SK-N-MC (cell line): ENCODE results near the gene BMPR1A.
"Not testable (repeated sequence)": the region's sequence is repeated elsewhere in the genome, so short reads cannot be mapped to it uniquely, and the experiment has no call there.

Source experiments
- DNase-seq: peaks from one replicate; pipeline ENCODE4 v3.0.0-alpha.2; 2011; ENCODE audit warnings: low read depth, low spot score
- H3K27ac ChIP-seq: fragments of 200-600 bp; sonication (generic); 2 replicates; pipeline ENCODE4 v1.5.1; 2016; ENCODE audit warnings: mixed run types
- H3K36me3 ChIP-seq: fragments of 200-600 bp; sonication (generic); 2 replicates; pipeline ENCODE4 v1.6.1; 2017; ENCODE audit warnings: antibody characterized with exemption, low read length, mixed read lengths; ENCODE audit not compliant: insufficient read depth
- H3K4me3 ChIP-seq: fragments of 200-600 bp; sonication (generic); 2 replicates; pipeline ENCODE4 v1.5.1; 2016
- H3K9ac ChIP-seq: fragments of 200-600 bp; sonication (generic); 2 replicates; pipeline ENCODE4 v1.8.0; 2017; ENCODE audit warnings: mixed run types, mixed read lengths; ENCODE audit not compliant: insufficient read length
- H3K9me3 ChIP-seq: fragments of 200-600 bp; sonication (generic); 2 replicates; pipeline ENCODE4 v1.6.1; 2017; ENCODE audit warnings: low read depth, mild to moderate bottlenecking, antibody characterized with exemption, low read length, moderate library complexity, mixed read lengths
- EZH2 ChIP-seq: fragments of 200-600 bp; sonication (generic); IDR thresholded peaks from one replicate; pipeline ENCODE4 v1.6.1; 2017; ENCODE audit warnings: antibody characterized with exemption
- FOXP2 ChIP-seq: optimal IDR thresholded peaks from 2 replicates; pipeline ENCODE3; 2011; ENCODE audit warnings: mild to moderate bottlenecking, moderate library complexity; ENCODE audit not compliant: insufficient read depth; ENCODE audit errors: extremely low read length, control extremely low read depth
- POLR2AphosphoS5 ChIP-seq: IDR thresholded peaks from 2 replicates; pipeline ENCODE4 v1.6.1; 2012; ENCODE audit warnings: mild to moderate bottlenecking, low read depth, low read length, borderline replicate concordance

BMPR1A gene

DNA sequence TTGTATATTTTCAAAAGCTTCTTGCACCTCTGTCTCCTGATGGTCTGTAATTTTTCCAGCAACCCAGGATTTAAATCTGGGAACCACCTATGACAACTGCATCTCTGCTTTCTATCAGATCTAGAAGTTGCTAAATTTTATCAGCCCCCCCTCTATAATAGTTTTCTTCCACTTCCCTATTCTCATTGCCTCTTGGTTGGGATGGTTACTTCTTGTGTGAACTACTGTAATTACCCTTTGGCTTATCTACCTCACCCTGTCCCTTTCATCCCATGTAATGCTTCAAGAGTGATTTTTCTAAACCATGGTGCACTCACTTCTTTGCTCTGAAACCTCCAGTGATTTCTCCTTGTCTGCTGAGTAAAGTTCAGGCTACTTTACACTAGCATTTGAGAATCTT is 92.3 kb downstream of the BMPR1A start:
- DNase-seq, result no peak
- no peaks in the 10 kb centered on the region for H3K9me3 ChIP-seq
- H3K9ac ChIP-seq, result no peak overlapping the region
- TF ChIP-seq FOXP2 (no peak), POLR2AphosphoS5 (no peak), EZH2 (no peak)
- H3K27ac ChIP-seq, result no peak overlapping the region
- H3K4me3 ChIP-seq, result no peak overlapping the region
- H3K36me3 ChIP-seq, result no peaks in the 10 kb centered on the region

DNA sequence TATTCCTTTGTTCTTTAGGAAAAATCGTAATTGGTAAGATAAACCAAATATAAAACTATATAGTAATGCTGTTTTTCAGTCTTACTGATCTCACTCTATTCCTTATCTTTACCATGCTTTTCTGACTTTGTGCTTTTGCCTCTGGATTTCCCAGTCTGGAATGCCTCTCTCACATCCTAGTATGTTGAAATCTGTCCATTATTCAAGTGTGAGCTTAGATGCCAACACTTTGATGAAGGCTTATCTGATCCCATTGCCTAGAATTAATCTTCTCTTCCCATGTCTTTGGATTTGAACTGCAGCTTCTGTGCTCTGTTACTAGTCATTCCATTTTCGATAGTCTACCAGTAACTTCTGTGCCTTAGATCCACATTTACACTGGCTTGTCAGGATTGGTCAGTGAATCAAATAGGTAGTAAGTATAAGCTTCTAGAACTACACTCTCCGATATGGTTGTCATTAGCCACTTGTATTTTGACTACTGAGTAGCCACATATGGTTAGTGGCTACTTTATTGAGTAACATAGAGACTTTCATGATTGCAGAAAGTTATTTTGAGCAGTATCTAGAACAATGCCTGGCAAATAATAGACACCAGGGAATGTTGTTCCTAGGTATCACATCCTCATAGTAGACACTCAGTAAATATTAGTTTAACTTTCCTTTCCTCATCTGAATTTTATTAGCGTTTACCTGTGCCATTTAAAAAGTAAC is 92.9 kb downstream of the BMPR1A start:
- no peak for DNase-seq
- H3K4me3 ChIP-seq, result no peak overlapping the region
- no peak for TF ChIP-seq POLR2AphosphoS5
- TF ChIP-seq EZH2, result no peak
- TF ChIP-seq FOXP2, result no peak
- no peak overlapping the region for H3K27ac ChIP-seq
- no peaks in the 10 kb centered on the region for H3K36me3 ChIP-seq
- H3K9me3 ChIP-seq, result no peaks in the 10 kb centered on the region
- no peak overlapping the region for H3K9ac ChIP-seq

DNA sequence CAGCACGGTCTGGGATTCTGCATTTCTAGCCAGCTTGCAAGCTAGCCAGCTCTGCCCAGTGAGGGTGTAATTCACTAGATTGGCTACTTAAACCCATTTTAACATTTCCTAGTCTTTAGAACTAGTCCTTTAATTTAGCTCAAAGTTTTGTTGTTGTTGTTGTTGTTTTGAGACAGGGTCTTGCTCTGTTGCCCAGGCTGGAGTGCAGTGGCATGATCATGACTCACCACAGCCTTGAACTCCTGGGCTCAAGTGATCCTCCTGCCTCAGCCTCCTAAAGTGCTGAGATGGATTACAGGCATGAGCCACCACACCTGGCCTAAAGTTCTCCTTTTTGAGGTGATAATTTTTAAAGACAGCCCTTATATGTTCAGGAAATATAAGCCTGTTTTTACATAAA is 94.1 kb downstream of the BMPR1A start:
- Histone ChIP-seq H3K9ac (no peak overlapping the region), H3K27ac (peak overlapping the region; percentile 86; the same call in 1 of the 2 replicates), H3K9me3 (no peaks in the 10 kb centered on the region), H3K36me3 (no peaks in the 10 kb centered on the region), H3K4me3 (no peak overlapping the region)
- DNase-seq, result no peak
- TF ChIP-seq EZH2 (no peak), POLR2AphosphoS5 (no peak), FOXP2 (no peak)

DNA sequence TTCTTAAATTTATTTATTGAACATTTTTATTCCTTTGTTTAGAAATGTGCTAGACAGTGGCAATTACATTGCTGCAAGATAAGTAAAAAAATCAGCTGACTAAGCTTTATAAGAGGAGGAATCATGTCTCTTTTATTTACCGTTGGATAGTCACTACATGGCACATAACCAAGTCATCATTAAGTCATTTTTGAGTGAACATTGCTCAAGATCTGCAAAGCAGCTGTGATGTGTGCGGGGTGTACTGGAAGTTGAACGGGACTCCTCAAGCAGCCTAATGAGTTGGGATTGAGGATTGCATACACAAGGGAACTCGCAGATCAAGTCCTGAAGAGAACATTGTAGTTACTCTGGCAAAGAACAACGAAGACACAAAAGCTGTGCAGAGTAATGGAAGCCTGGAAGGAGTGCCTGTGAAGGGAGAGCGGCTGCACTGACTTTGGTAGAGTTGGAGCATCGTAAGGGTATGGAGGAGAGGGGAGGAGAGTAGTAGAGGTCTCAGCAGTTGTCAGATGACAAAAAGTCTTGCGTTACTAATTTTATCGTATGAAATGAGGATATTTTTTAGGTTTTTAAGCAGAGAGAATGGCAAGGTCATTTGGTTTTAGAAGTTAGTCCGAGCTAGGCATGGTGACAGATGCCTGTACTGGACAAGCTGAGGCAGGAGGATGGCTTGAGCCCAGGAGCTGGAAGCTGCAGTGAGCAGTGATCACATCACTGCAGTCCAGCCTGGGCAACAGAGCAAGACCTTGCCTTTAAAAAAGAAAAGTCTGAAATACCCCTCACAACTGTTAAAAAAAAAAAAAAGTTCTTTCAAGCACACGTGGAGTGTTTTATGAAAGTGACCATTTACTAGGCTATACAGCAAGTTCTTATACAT is 95.1 kb downstream of the BMPR1A start:
- peak; percentile 12 for TF ChIP-seq FOXP2
- no peak for TF ChIP-seq EZH2
- no peak for TF ChIP-seq POLR2AphosphoS5
- no peak overlapping the region for H3K9ac ChIP-seq
- H3K9me3 ChIP-seq, result no peaks in the 10 kb centered on the region
- H3K27ac ChIP-seq, result peak overlapping the region; percentile 86; the same call in 1 of the 2 replicates
- DNase-seq, result peak; percentile 37
- no peaks in the 10 kb centered on the region for H3K36me3 ChIP-seq
- H3K4me3 ChIP-seq, result peak overlapping the region; percentile 40

DNA sequence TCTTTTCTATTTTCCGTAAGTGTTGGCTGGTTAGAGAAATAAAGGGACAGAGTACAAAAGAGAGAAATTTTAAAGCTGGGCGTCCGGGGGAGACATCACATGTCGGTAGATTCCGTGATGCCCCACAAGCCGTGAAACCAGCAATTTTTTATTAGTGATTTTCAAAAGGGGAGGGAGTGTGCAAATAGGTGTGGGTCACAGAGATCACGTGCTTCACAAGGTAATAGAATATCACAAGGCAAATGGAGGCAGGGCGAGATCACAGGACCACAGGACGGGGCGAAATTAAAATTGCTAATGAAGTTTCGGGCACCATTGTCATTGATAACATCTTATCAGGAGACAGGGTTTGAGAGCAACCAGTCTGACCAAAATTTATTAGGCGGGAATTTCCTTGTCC is 97.2 kb downstream of the BMPR1A start:
- not testable (repeated sequence) for H3K36me3 ChIP-seq, H3K9ac ChIP-seq, H3K4me3 ChIP-seq, H3K27ac ChIP-seq, DNase-seq, H3K9me3 ChIP-seq

DNA sequence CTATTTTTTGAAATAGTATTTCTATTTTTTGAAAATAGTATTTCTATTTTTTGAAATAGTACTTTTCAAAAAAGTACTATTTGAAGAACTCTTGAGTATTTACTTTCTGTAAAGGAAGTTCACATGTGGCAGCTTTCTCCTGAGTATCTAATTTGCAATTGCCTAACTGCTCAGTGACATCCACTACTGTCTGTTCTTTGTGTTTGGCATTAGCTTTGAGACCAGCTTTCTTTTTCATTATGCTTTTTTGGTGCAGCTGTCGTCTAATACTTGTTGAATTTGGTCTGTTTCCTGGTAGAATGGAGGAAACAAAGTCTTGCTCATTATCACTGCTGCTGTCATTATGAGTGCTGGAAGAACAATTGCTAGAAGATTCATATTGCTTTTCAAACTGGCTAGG is 99.1 kb downstream of the BMPR1A start:
- no peak for TF ChIP-seq FOXP2
- TF ChIP-seq POLR2AphosphoS5, result no peak
- no peak for TF ChIP-seq EZH2
- Histone ChIP-seq H3K9me3 (no peaks in the 10 kb centered on the region), H3K27ac (no peak overlapping the region), H3K9ac (no peak overlapping the region), H3K4me3 (no peak overlapping the region), H3K36me3 (no peaks in the 10 kb centered on the region)
- DNase-seq, result no peak

DNA sequence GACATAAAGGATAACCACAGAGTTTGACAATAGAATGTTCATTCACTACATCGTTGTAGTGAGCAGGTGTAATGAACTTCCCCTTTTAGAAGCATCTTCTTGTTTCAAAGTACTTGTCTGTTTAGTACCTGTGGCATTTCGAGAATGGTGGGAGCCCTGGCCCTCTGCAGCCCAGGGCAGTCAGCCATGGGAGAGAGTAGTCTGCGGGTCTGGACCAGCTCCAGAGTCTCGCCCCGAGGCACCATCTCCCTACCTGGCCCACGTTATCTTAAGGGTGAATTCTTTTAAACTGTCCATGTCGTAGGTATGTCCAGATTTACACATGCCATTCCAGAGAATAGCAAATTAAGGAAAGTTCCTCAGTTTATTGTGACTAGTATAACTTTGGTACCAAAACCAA is 99.7 kb downstream of the BMPR1A start:
- Histone ChIP-seq H3K9ac (no peak overlapping the region), H3K36me3 (no peaks in the 10 kb centered on the region), H3K27ac (no peak overlapping the region), H3K9me3 (no peaks in the 10 kb centered on the region), H3K4me3 (no peak overlapping the region)
- no peak for DNase-seq
- TF ChIP-seq POLR2AphosphoS5, result no peak
- no peak for TF ChIP-seq FOXP2
- no peak for TF ChIP-seq EZH2

DNA sequence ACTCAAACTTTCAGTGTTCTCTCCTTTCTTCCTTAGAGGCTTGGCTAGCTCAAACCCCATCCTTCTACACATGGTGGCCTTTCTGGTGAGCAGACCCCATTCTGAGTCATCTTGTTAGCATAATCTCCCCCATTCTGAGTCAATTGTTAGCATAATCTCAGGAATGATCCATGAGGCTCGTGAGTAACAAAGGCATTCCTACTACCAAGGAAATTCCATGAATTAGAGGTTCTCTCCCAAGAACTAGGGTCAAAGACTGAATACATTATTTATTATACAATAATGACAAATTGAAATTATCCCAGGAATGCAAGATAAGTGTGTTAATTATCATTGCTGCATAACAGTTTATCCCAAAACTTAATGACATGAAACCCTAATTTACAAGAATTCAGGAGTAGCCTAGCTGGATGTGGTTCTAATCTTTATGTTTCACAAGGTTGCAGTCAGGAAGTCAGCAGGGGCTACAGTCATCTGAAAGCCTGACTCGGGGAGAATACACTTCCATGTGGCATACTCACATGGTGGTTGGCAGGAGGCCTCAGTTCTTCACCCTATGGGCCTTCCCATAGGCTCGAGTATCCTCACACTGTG is 100.8 kb downstream of the BMPR1A start:
- H3K9me3 ChIP-seq, result no peaks in the 10 kb centered on the region
- DNase-seq, result no peak
- TF ChIP-seq EZH2, result no peak
- no peak for TF ChIP-seq POLR2AphosphoS5
- no peak for TF ChIP-seq FOXP2
- H3K4me3 ChIP-seq, result no peak overlapping the region
- H3K36me3 ChIP-seq, result no peaks in the 10 kb centered on the region
- H3K9ac ChIP-seq, result no peak overlapping the region
- no peak overlapping the region for H3K27ac ChIP-seq

DNA sequence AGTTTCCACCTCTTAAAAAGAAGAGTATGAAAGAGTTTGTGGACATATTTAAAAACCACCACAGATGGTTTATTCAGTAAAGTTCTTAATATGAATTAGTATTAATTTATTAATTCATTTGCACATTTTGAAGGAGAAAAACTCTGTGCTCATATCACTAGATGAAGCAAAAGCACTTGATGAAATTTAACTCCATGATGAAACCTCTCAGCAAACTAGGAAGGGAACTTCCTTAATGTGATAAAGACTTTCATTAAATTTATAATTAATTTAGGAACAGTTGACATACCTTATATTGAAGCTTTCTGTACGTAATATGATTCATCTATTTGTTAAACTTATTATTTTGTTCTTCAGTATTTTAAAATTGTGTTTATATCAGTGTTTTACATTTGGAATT is 101.6 kb downstream of the BMPR1A start:
- Histone ChIP-seq H3K9ac (no peak overlapping the region), H3K27ac (no peak overlapping the region), H3K9me3 (no peaks in the 10 kb centered on the region), H3K4me3 (no peak overlapping the region), H3K36me3 (no peaks in the 10 kb centered on the region)
- TF ChIP-seq POLR2AphosphoS5 (no peak), FOXP2 (no peak), EZH2 (no peak)
- DNase-seq, result no peak
